Skeletal muscle tissue (tissue), 4 donors: Measurements from ENCODE around the gene VAT1L. TPM values are rescaled to one million over a fixed set of nuclear protein-coding genes. Genes with fewer than 3 reads are reported as not detected.

Experiments used
- H3K27ac ChIP-seq: one replicate; pipeline ENCODE4 v1.7.0; 2013; ENCODE audit warnings: mild to moderate bottlenecking, low read depth, low read length, inconsistent platforms
- H3K27me3 ChIP-seq, 3 donors: one replicate each; pipeline ENCODE4 v1.7.0; 2013; ENCODE audit warnings: low read length in 3 of 3; ENCODE audit not compliant: control insufficient read depth in 3 of 3, insufficient read depth in 3 of 3
- H3K36me3 ChIP-seq, 3 donors: one replicate each; pipeline ENCODE4 v1.7.0; 2013; ENCODE audit warnings: low read length in 3 of 3; ENCODE audit not compliant: control insufficient read depth in 3 of 3, insufficient read depth in 3 of 3
- H3K4me1 ChIP-seq, 3 donors: one replicate each; pipeline ENCODE4 v1.7.0; 2013; ENCODE audit warnings: low read length in 3 of 3, mild to moderate bottlenecking in 3 of 3; ENCODE audit not compliant: control insufficient read depth in 3 of 3, insufficient read depth in 3 of 3
- H3K4me3 ChIP-seq, 3 donors: one replicate each; pipeline ENCODE4 v1.7.0; 2013; ENCODE audit warnings: low read length in 3 of 3
- H3K9ac ChIP-seq, 3 donors: one replicate each; pipeline ENCODE4 v1.7.0; 2013; ENCODE audit warnings: low read length in 3 of 3, mild to moderate bottlenecking in 3 of 3, moderate library complexity in 2 of 3, low read depth in 1 of 3
- H3K9me3 ChIP-seq, 3 donors: one replicate each; pipeline ENCODE4 v1.7.0; 2013; ENCODE audit warnings: low read length in 3 of 3; ENCODE audit not compliant: control insufficient read depth in 3 of 3
- total RNA-seq: library from RNA; depleted of rRNA; stranded (reverse); fragments of >200 nt; gene quantifications from one replicate; pipeline ENCODE4 v1.2.3, GENCODE V29; 2014
- donor health status: Osteomylitis.

Gene VAT1L
- total RNA-seq, 1 donor from 2014 or later, result 5.2 TPM

GRCh38 chr16:77823067-77823466 lies 34.7 kb downstream of the VAT1L start:
- Histone ChIP-seq H3K4me1 (no peaks in the 10 kb centered on the region), H3K9me3 (no peaks in the 10 kb centered on the region), H3K4me3 (no peak overlapping the region), H3K36me3 (no peaks in the 10 kb centered on the region), H3K27me3 (peaks cover 0 to 7% (median 0%) of the 10 kb centered on the region in 3 donors), H3K27ac (no peak overlapping the region), H3K9ac (no peak overlapping the region)

GRCh38 chr16:77825196-77825595 lies 36.8 kb downstream of the VAT1L start:
- Histone ChIP-seq H3K4me3 (no peak overlapping the region), H3K36me3 (no peaks in the 10 kb centered on the region), H3K9me3 (no peaks in the 10 kb centered on the region), H3K27ac (no peak overlapping the region), H3K9ac (no peak overlapping the region), H3K27me3 (peaks cover 0 to 7% (median 0%) of the 10 kb centered on the region in 3 donors), H3K4me1 (no peaks in the 10 kb centered on the region)

GRCh38 chr16:77827032-77827431 lies 38.7 kb downstream of the VAT1L start:
- Histone ChIP-seq H3K9ac (no peak overlapping the region), H3K36me3 (no peaks in the 10 kb centered on the region), H3K4me3 (no peak overlapping the region), H3K9me3 (no peaks in the 10 kb centered on the region), H3K4me1 (no peaks in the 10 kb centered on the region), H3K27ac (no peak overlapping the region), H3K27me3 (no peaks in the 10 kb centered on the region)

GRCh38 chr16:77833921-77834634 lies 45.7 kb downstream of the VAT1L start:
- Histone ChIP-seq H3K4me1 (peaks cover 0 to 3% (median 0%) of the 10 kb centered on the region in 3 donors), H3K27ac (no peak overlapping the region), H3K27me3 (peaks cover 0 to 5% (median 0%) of the 10 kb centered on the region in 3 donors), H3K36me3 (no peaks in the 10 kb centered on the region), H3K9me3 (no peaks in the 10 kb centered on the region), H3K4me3 (no peak overlapping the region), H3K9ac (no peak overlapping the region)

GRCh38 chr16:77834635-77835540 lies 46.5 kb downstream of the VAT1L start:
- H3K27me3 ChIP-seq, result peaks cover 0 to 5% (median 0%) of the 10 kb centered on the region in 3 donors
- H3K4me3 ChIP-seq, result no peak overlapping the region
- H3K4me1 ChIP-seq, result peaks cover 0 to 3% (median 0%) of the 10 kb centered on the region in 3 donors
- no peak overlapping the region for H3K27ac ChIP-seq
- H3K9ac ChIP-seq, result no peak overlapping the region
- H3K9me3 ChIP-seq, result no peaks in the 10 kb centered on the region
- no peaks in the 10 kb centered on the region for H3K36me3 ChIP-seq

GRCh38 chr16:77836801-77837200 lies 48.4 kb downstream of the VAT1L start:
- Histone ChIP-seq H3K36me3 (no peaks in the 10 kb centered on the region), H3K4me3 (no peak overlapping the region), H3K27me3 (peaks cover 0 to 5% (median 0%) of the 10 kb centered on the region in 3 donors), H3K4me1 (peaks cover 0 to 3% (median 0%) of the 10 kb centered on the region in 3 donors), H3K9ac (no peak overlapping the region), H3K27ac (no peak overlapping the region), H3K9me3 (no peaks in the 10 kb centered on the region)

- Histone ChIP-seq H3K36me3 (no peaks in the 10 kb centered on the region), H3K9me3 (no peaks in the 10 kb centered on the region), H3K9ac (no peak overlapping the region), H3K4me3 (no peak overlapping the region), H3K27ac (no peak overlapping the region), H3K27me3 (peaks cover 0 to 8% (median 0%) of the 10 kb centered on the region in 3 donors), H3K4me1 (peaks cover 0 to 3% (median 0%) of the 10 kb centered on the region in 3 donors)
Measured at GRCh38 chr16:77838597-77839255, 50.4 kb downstream of the VAT1L start.

GRCh38 chr16:77840093-77840492 lies 51.7 kb downstream of the VAT1L start:
- H3K4me3 ChIP-seq, result no peak overlapping the region
- H3K27me3 ChIP-seq, result peaks cover 0 to 8% (median 0%) of the 10 kb centered on the region in 3 donors
- no peaks in the 10 kb centered on the region for H3K9me3 ChIP-seq
- H3K27ac ChIP-seq, result no peak overlapping the region
- H3K36me3 ChIP-seq, result no peaks in the 10 kb centered on the region
- H3K4me1 ChIP-seq, result no peaks in the 10 kb centered on the region
- no peak overlapping the region for H3K9ac ChIP-seq

GRCh38 chr16:77840673-77841501 lies 52.5 kb downstream of the VAT1L start:
- Histone ChIP-seq H3K9ac (no peak overlapping the region), H3K36me3 (no peaks in the 10 kb centered on the region), H3K27me3 (peaks cover 0 to 8% (median 0%) of the 10 kb centered on the region in 3 donors), H3K4me3 (no peak overlapping the region), H3K4me1 (no peaks in the 10 kb centered on the region), H3K27ac (no peak overlapping the region), H3K9me3 (no peaks in the 10 kb centered on the region)
